Body of pancreas (tissue), 4 donors: ENCODE data around the gene DDX49.

Experiments used
- CTCF ChIP-seq, 7 experiments: fragments of 450-650 bp in 4 of 7; fragments of 200-600 bp in 3 of 7; sonication (generic) in 3 of 7; IDR thresholded peaks; one replicate each; pipeline ENCODE4 v1.5.1; 2016 to 2019; ENCODE audit warnings: antibody characterized with exemption in 7 of 7
- POLR2A ChIP-seq, 3 donors: fragments of 450-650 bp; IDR thresholded peaks; one replicate each; pipeline ENCODE4 v1.6.1; 2016; ENCODE audit warnings: antibody characterized with exemption in 3 of 3, mild to moderate bottlenecking in 2 of 3

GRCh38 chr19:18881491-18881890, 38.0 kb upstream of the DDX49 start:
- TF ChIP-seq CTCF (IDR thresholded peaks at IDR 0.05), result no peak
- no peak for TF ChIP-seq POLR2A (IDR thresholded peaks at IDR 0.05)
